H9 (cell line): Measurements from ENCODE around the gene NBEAL1. TPM values are rescaled to one million over a fixed set of nuclear protein-coding genes. Genes with fewer than 3 reads are reported as not detected.

Experiments
- DNase-seq: peaks from one replicate; pipeline ENCODE4 v3.0.0-alpha.2; 2017
- H2AFZ ChIP-seq: one replicate; pipeline ENCODE4 v1.6.1; 2013; ENCODE audit warnings: mild to moderate bottlenecking, low read length, control low read depth, moderate library complexity
- H2AK5ac ChIP-seq: 2 replicates; pipeline ENCODE4 v1.6.1; 2013; ENCODE audit warnings: low read length, control low read depth, mixed read lengths; ENCODE audit not compliant: insufficient read length
- H2BK120ac ChIP-seq: one replicate; pipeline ENCODE4 v1.6.1; 2013; ENCODE audit warnings: low read depth, mild to moderate bottlenecking, low read length, control low read depth, inconsistent platforms; ENCODE audit not compliant: poor library complexity, severe bottlenecking
- H2BK12ac ChIP-seq: 2 replicates; pipeline ENCODE4 v1.6.1; 2013; ENCODE audit warnings: low read length, control low read depth, mixed read lengths, low read depth; ENCODE audit not compliant: insufficient read length
- H2BK15ac ChIP-seq: 2 replicates; pipeline ENCODE4 v1.6.1; 2013; ENCODE audit warnings: low read depth, low read length, control low read depth
- H2BK20ac ChIP-seq: one replicate; pipeline ENCODE4 v1.6.1; 2013; ENCODE audit warnings: low read depth, mild to moderate bottlenecking, low read length, control low read depth, inconsistent platforms; ENCODE audit not compliant: poor library complexity, severe bottlenecking
- H2BK5ac ChIP-seq: 2 replicates; pipeline ENCODE4 v1.6.1; 2013; ENCODE audit warnings: low read length, control low read depth, mixed read lengths; ENCODE audit not compliant: insufficient read length
- H3K14ac ChIP-seq: 2 replicates; pipeline ENCODE4 v1.6.1; 2013; ENCODE audit warnings: low read length, control low read depth; ENCODE audit not compliant: insufficient read depth
- H3K18ac ChIP-seq: 2 replicates; pipeline ENCODE4 v1.6.1; 2013; ENCODE audit warnings: low read depth, mild to moderate bottlenecking, mixed read lengths, low read length, control low read depth; ENCODE audit not compliant: insufficient read length
- H3K23ac ChIP-seq: 2 replicates; pipeline ENCODE4 v1.6.1; 2013; ENCODE audit warnings: low read length, control low read depth, mixed read lengths, low read depth; ENCODE audit not compliant: insufficient read length
- H3K23me2 ChIP-seq: 2 replicates; pipeline ENCODE4 v1.6.1; 2013; ENCODE audit warnings: low read depth, mild to moderate bottlenecking, mixed read lengths, low read length, control low read depth; ENCODE audit not compliant: insufficient read length, poor library complexity, severe bottlenecking
- H3K27ac ChIP-seq: 2 replicates; pipeline ENCODE4 v1.5.1; 2013; ENCODE audit warnings: low read length, control low read depth, mixed read lengths, low read depth; ENCODE audit not compliant: insufficient read length
- H3K27me3 ChIP-seq: 2 replicates; pipeline ENCODE4 v1.6.1; 2013; ENCODE audit warnings: low read length, control low read depth, inconsistent platforms; ENCODE audit not compliant: insufficient read depth
- H3K4ac ChIP-seq: 2 replicates; pipeline ENCODE4 v1.6.1; 2013; ENCODE audit warnings: low read depth, mild to moderate bottlenecking, control low read depth, inconsistent platforms, low read length, moderate library complexity
- H3K4me1 ChIP-seq: 2 replicates; pipeline ENCODE4 v1.6.1; 2013; ENCODE audit warnings: low read length, control low read depth, inconsistent platforms; ENCODE audit not compliant: insufficient read depth
- H3K4me2 ChIP-seq: 2 replicates; pipeline ENCODE4 v1.6.1; 2013; ENCODE audit warnings: low read length, control low read depth, mixed read lengths; ENCODE audit not compliant: insufficient read length, insufficient read depth
- H3K56ac ChIP-seq: 2 replicates; pipeline ENCODE4 v1.6.1; 2013; ENCODE audit warnings: low read depth, mild to moderate bottlenecking, mixed read lengths, low read length, control low read depth; ENCODE audit not compliant: insufficient read length
- H3K79me1 ChIP-seq: 2 replicates; pipeline ENCODE4 v1.6.1; 2013; ENCODE audit warnings: low read depth, mild to moderate bottlenecking, moderate library complexity, low read length, control low read depth, inconsistent platforms; ENCODE audit not compliant: insufficient read depth, poor library complexity, severe bottlenecking
- H3K79me2 ChIP-seq: 2 replicates; pipeline ENCODE4 v1.6.1; 2013; ENCODE audit warnings: low read length, control low read depth, inconsistent platforms; ENCODE audit not compliant: insufficient read depth
- H3K9ac ChIP-seq: 2 replicates; pipeline ENCODE4 v1.6.1; 2013; ENCODE audit warnings: low read length, control low read depth, mixed read lengths; ENCODE audit not compliant: insufficient read length; ENCODE audit errors: extremely low read depth
- H3K9me3 ChIP-seq: one replicate; pipeline ENCODE4 v1.6.1; 2013; ENCODE audit warnings: low read depth, low read length, inconsistent platforms; ENCODE audit not compliant: control insufficient read depth
- H3T11ph ChIP-seq: one replicate; pipeline ENCODE4 v1.6.1; 2013; ENCODE audit warnings: mild to moderate bottlenecking, low read length, control low read depth, inconsistent platforms
- H4K20me1 ChIP-seq: one replicate; pipeline ENCODE4 v1.6.1; 2013; ENCODE audit not compliant: control insufficient read depth, insufficient read length, insufficient read depth
- H4K5ac ChIP-seq: 2 replicates; pipeline ENCODE4 v1.6.1; 2013; ENCODE audit warnings: low read depth, mild to moderate bottlenecking, mixed read lengths, low read length, control low read depth; ENCODE audit not compliant: insufficient read length
- H4K8ac ChIP-seq: replicated peaks from 2 replicates; pipeline ENCODE4 v1.6.1; 2013; ENCODE audit warnings: low read length, control low read depth, mixed read lengths, low read depth; ENCODE audit not compliant: insufficient read length
- H4K91ac ChIP-seq: 2 replicates; pipeline ENCODE4 v1.6.1; 2013; ENCODE audit warnings: low read depth, mild to moderate bottlenecking, moderate library complexity, mixed read lengths, low read length, control low read depth; ENCODE audit not compliant: insufficient read length
- H3K27ac Mint-ChIP-seq, 3 experiments: 2 replicates in 2 of 3; 3 replicates in 1 of 3; pipeline ENCODE4 v1.8.0; 2020 to 2021; ENCODE audit warnings: mixed read lengths in 3 of 3, mild to moderate bottlenecking in 1 of 3, moderate library complexity in 1 of 3
- H3K27me3 Mint-ChIP-seq: 2 replicates; pipeline ENCODE4 v1.8.0; 2021; ENCODE audit warnings: low read depth, mild to moderate bottlenecking, moderate library complexity, mixed read lengths
- H3K36me3 Mint-ChIP-seq, 3 experiments: 2 replicates in 2 of 3; 3 replicates in 1 of 3; pipeline ENCODE4 v1.8.0; 2020 to 2021; ENCODE audit warnings: low read depth in 3 of 3, mixed read lengths in 3 of 3; ENCODE audit not compliant: insufficient read depth in 1 of 3
- H3K4me1 Mint-ChIP-seq, 2 experiments: 2 replicates each; pipeline ENCODE4 v1.8.0; 2020; ENCODE audit warnings: mixed read lengths in 2 of 2
- H3K4me3 Mint-ChIP-seq, 2 experiments: 2 replicates in 1 of 2; 3 replicates in 1 of 2; pipeline ENCODE4 v1.8.0; 2020 to 2021; ENCODE audit warnings: mild to moderate bottlenecking in 2 of 2, mixed read lengths in 2 of 2, moderate library complexity in 1 of 2
- H3K9me3 Mint-ChIP-seq, 2 experiments: 2 replicates in 1 of 2; 3 replicates in 1 of 2; pipeline ENCODE4 v1.8.0; 2020; ENCODE audit warnings: mild to moderate bottlenecking in 2 of 2, mixed read lengths in 2 of 2, moderate library complexity in 1 of 2
- CTCF ChIP-seq: fragments of 200-600 bp; sonication (generic); conservative IDR thresholded peaks from 3 replicates; pipeline ENCODE4 v1.8.0; 2021; ENCODE audit warnings: antibody characterized with exemption, mild to moderate bottlenecking
- WGBS: extraction: QIAGEN DNeasy Blood & Tissue Kit; methylation state at CpG from one replicate; pipeline ENCODE4 v1.1.7; 2013; ENCODE audit warnings: missing lambda C conversion rate, low lambda C conversion rate, mixed read lengths; ENCODE audit not compliant: insufficient read length; ENCODE audit errors: extremely low coverage; 5-methylcytosine and 5-hydroxymethylcytosine counted together
- total RNA-seq: library from RNA; stranded (reverse); gene quantifications from 2 replicates; pipeline ENCODE4 v1.2.1, GENCODE V29; 2021

Gene NBEAL1
- total RNA-seq, 1 experiment from 2014 or later: 10.1 TPM

GRCh38 chr2:203261326-203262159 lies 246.9 kb downstream of the NBEAL1 start:
- H3K4me3 Mint-ChIP-seq: no peak overlapping the region
- WGBS: no CpG with 5 or more reads among the region's 3 CpGs

More at GRCh38 chr2:203261326-203262159, 246.9 kb downstream of the NBEAL1 start:
- Histone ChIP-seq H4K20me1 (no peaks in the 10 kb centered on the region), H3K23me2 (no peaks in the 10 kb centered on the region), H3K79me1 (no peaks in the 10 kb centered on the region), H2BK5ac (no peak overlapping the region), H2AFZ (no peak overlapping the region), H4K5ac (no peak overlapping the region), H3K4me1 (no peaks in the 10 kb centered on the region), H2BK15ac (no peak overlapping the region), H3K27me3 (no peaks in the 10 kb centered on the region), H3T11ph (no peak overlapping the region), H3K4ac (no peak overlapping the region), H3K18ac (no peak overlapping the region), H3K56ac (no peak overlapping the region), H3K27ac (no peak overlapping the region), H2BK120ac (no peak overlapping the region), H3K9ac (no peak overlapping the region), H2BK12ac (no peak overlapping the region), H4K8ac (no peak overlapping the region), H4K91ac (no peak overlapping the region), H3K79me2 (no peaks in the 10 kb centered on the region), H3K23ac (no peak overlapping the region), H2AK5ac (no peak overlapping the region), H2BK20ac (no peak overlapping the region), H3K14ac (no peak overlapping the region), H3K4me2 (no peak overlapping the region), H3K9me3 (no peaks in the 10 kb centered on the region)
- peaks cover 4 to 41% (median 26%) of the 10 kb centered on the region in 3 experiments; a peak in 6 of 7 replicates for H3K36me3 Mint-ChIP-seq
- DNase-seq: peak; percentile 36
- H3K9me3 Mint-ChIP-seq: no peaks in the 10 kb centered on the region
- peak overlapping the region; percentile 51 to 73 (median 53); a peak in 4 of 7 replicates for H3K27ac Mint-ChIP-seq
- TF ChIP-seq CTCF: peak; percentile 12; the same call in 1 of the 3 replicates
- H3K4me1 Mint-ChIP-seq: peaks cover 10 to 11% of the 10 kb centered on the region in 2 experiments
- H3K27me3 Mint-ChIP-seq: no peaks in the 10 kb centered on the region

Other genes starting within 250 kb of the NBEAL1 start
- gene ICA1L, start 143.1 kb upstream of the NBEAL1 start, total RNA-seq: 4.5 TPM in 2 replicates
- 129 and 135 TPM in 2 replicates for gene WDR12, start 103.2 kb upstream of the NBEAL1 start, total RNA-seq
- gene CARF, start 102.6 kb upstream of the NBEAL1 start, total RNA-seq: 3.5 and 4.2 TPM in 2 replicates
- 21.9 and 23.5 TPM in 2 replicates for gene CYP20A1, start 224.1 kb downstream of the NBEAL1 start, total RNA-seq